Endodermal cell (in vitro differentiated cells): Measurements from ENCODE around the gene SLAMF7. TPM values are rescaled to one million over a fixed set of nuclear protein-coding genes. Genes with fewer than 3 reads are reported as not detected.
"Not testable (repeated sequence)": the region's sequence is repeated elsewhere in the genome, so short reads cannot be mapped to it uniquely, and the experiment has no call there.

Source experiments
- DNase-seq: peaks from one replicate; pipeline ENCODE4 v3.0.0-alpha.2; 2017
- H3K27ac ChIP-seq: 2 replicates; pipeline ENCODE4 v1.5.1; 2013; ENCODE audit warnings: mild to moderate bottlenecking, low read depth, low read length, moderate library complexity
- H3K27me3 ChIP-seq: 2 replicates; pipeline ENCODE4 v1.6.1; 2013; ENCODE audit warnings: mild to moderate bottlenecking, low read length, moderate library complexity; ENCODE audit not compliant: insufficient read depth, control insufficient read depth, poor library complexity, severe bottlenecking
- H3K36me3 ChIP-seq: 2 replicates; pipeline ENCODE4 v1.7.0; 2013; ENCODE audit warnings: mild to moderate bottlenecking, low read length, moderate library complexity; ENCODE audit not compliant: control insufficient read depth, insufficient read depth
- H3K4me1 ChIP-seq: one replicate; pipeline ENCODE4 v1.7.0; 2013; ENCODE audit warnings: low read length; ENCODE audit not compliant: control insufficient read depth, insufficient read depth
- H3K4me3 ChIP-seq: 2 replicates; pipeline ENCODE4 v1.5.1; 2013; ENCODE audit warnings: mild to moderate bottlenecking, low read length, moderate library complexity
- H3K9ac ChIP-seq: 2 replicates; pipeline ENCODE4 v1.6.1; 2013; ENCODE audit warnings: mild to moderate bottlenecking, low read length, moderate library complexity; ENCODE audit not compliant: poor library complexity, severe bottlenecking; ENCODE audit errors: extremely low read depth
- H3K9me3 ChIP-seq: 2 replicates; pipeline ENCODE4 v1.6.1; 2013; ENCODE audit warnings: mild to moderate bottlenecking, low read length, moderate library complexity; ENCODE audit not compliant: control insufficient read depth
- H3K27ac Mint-ChIP-seq: 2 replicates; pipeline ENCODE4 v1.8.0; 2020; ENCODE audit warnings: mixed read lengths
- H3K27me3 Mint-ChIP-seq: 2 replicates; pipeline ENCODE4 v1.8.0; 2021; ENCODE audit warnings: mild to moderate bottlenecking, mixed read lengths; ENCODE audit not compliant: insufficient read depth
- H3K36me3 Mint-ChIP-seq: 2 replicates; pipeline ENCODE4 v1.8.0; 2020; ENCODE audit warnings: low read depth, mixed read lengths
- H3K4me1 Mint-ChIP-seq: 2 replicates; pipeline ENCODE4 v1.8.0; 2020; ENCODE audit warnings: mixed read lengths
- H3K4me3 Mint-ChIP-seq: 2 replicates; pipeline ENCODE4 v1.8.0; 2020; ENCODE audit warnings: mild to moderate bottlenecking, moderate library complexity, mixed read lengths
- H3K9me3 Mint-ChIP-seq: 2 replicates; pipeline ENCODE4 v1.8.0; 2020; ENCODE audit warnings: mild to moderate bottlenecking, mixed read lengths
- WGBS, 2 experiments: methylation state at CpG; one replicate each; pipeline versions ENCODE4 v1.1.5 to v1.1.7; 2013; ENCODE audit warnings: missing lambda C conversion rate in 2 of 2, mixed read lengths in 1 of 2; ENCODE audit not compliant: insufficient coverage in 1 of 2, insufficient read length in 1 of 2; 5-methylcytosine and 5-hydroxymethylcytosine counted together
- total RNA-seq, 2 donors: library from RNA; stranded (reverse); fragmentation: NEBNext Ultra II Directional in 1 of 2; extraction: Animal tissue kit (Norgen Biotek cat#: 25700) in 1 of 2; gene quantifications; 2 replicates in 1 of 2; 3 replicates in 1 of 2; pipeline ENCODE4 v1.2.1, GENCODE V29; 2021
- TF ChIP-seq, protein P1 (sequence below): fragments of 200-600 bp; sonication (generic); conservative IDR thresholded peaks from 2 replicates; pipeline ENCODE4 v1.5.0; 2021; ENCODE audit warnings: antibody characterized with exemption, mild to moderate bottlenecking

SLAMF7 gene
- total RNA-seq, 2 donors from 2014 or later = not detected

- Histone ChIP-seq H3K36me3 (no peaks in the 10 kb centered on the region), H3K4me1 (no peaks in the 10 kb centered on the region), H3K4me3 (no peak overlapping the region), H3K27ac (no peak overlapping the region), H3K9me3 (no peaks in the 10 kb centered on the region), H3K9ac (no peak overlapping the region), H3K27me3 (peaks cover 7% of the 10 kb centered on the region)
- Mint-ChIP-seq H3K27ac (no peak overlapping the region), H3K27me3 (no peaks in the 10 kb centered on the region), H3K9me3 (no peaks in the 10 kb centered on the region), H3K4me1 (no peaks in the 10 kb centered on the region), H3K36me3 (no peaks in the 10 kb centered on the region), H3K4me3 (no peak overlapping the region)
- 94 to 95% methylated on average over 2 of the region's 2 CpGs for WGBS, 2 experiments
- no peak for DNase-seq
- TF ChIP-seq, protein P1, sequence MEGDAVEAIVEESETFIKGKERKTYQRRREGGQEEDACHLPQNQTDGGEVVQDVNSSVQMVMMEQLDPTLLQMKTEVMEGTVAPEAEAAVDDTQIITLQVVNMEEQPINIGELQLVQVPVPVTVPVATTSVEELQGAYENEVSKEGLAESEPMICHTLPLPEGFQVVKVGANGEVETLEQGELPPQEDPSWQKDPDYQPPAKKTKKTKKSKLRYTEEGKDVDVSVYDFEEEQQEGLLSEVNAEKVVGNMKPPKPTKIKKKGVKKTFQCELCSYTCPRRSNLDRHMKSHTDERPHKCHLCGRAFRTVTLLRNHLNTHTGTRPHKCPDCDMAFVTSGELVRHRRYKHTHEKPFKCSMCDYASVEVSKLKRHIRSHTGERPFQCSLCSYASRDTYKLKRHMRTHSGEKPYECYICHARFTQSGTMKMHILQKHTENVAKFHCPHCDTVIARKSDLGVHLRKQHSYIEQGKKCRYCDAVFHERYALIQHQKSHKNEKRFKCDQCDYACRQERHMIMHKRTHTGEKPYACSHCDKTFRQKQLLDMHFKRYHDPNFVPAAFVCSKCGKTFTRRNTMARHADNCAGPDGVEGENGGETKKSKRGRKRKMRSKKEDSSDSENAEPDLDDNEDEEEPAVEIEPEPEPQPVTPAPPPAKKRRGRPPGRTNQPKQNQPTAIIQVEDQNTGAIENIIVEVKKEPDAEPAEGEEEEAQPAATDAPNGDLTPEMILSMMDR = no peak
These were observed 27.8 kb upstream of the SLAMF7 start for GRCh38 chr1:160711276-160711601.

DNA sequence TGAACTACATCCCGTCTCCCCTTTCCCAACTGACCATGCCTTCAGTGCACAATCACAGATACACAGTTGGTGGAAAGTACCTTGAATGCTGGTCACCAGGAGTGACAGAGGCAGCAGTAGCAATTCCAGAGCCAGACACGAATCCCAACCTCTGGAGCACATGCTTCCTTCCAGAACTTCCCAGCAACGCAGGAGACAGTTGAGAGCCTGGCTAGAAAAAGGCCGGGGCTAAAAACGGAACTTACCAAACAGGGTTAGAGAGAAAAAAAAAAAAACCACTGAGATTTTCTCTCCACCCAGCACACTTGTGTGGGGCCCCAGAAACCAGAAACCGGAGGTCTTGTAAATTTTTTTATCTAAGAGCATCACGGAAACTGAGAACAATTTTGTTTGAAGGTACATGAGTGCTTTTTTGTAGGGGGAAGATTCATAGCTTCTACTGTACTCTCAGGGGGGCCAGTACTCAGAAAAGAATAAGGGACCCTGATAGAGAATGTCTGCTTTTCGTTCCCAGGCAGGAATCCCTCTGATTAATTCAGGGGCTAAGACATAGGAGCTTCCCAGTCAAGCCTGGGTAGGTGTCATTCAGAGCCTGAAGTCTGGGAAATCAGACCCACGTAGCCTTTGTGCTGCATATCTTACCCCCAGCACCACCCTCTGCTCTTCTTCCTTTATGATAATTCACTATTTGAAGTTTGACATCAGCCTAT is 27.3 kb upstream of the SLAMF7 start, which contains the start of gene CD48:
Gene CD48 (minus strand): TSS at position 221 of the 710 bp plus-strand sequence. CDS start 59 bp downstream, at position 162.
- Mint-ChIP-seq H3K4me3 (no peak within 1 kb of the TSS), H3K4me1 (no peaks in the 10 kb centered on the region), H3K27ac (no peak within 1 kb of the TSS)

DNA sequence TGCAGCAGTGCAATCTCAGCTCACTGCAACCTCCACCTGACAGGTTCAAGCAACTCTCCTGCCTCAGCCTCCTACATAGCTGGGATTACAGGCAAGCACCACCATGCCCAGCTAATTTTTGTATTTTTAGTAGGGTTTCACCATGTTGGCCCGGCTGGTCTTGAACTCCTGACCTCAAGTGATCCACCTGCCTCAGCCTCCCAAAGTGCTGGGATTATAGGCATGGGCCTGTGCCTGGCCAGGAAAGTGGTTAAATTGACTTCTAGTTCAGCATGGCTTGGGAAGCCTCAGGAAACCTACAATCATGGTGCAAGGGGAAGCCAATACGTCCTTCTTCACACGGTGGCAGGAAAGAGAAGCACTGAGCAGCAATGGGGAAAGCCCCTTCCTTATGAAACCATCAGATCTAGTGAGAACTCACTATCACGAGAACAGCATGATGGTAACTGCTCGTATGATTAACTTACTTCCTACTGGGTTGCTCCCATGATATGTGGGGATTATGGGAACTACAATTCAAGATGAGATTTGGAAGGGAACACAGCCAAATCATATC is 26.4 kb upstream of the SLAMF7 start:
- not testable (repeated sequence) for H3K4me3 Mint-ChIP-seq, H3K36me3 Mint-ChIP-seq, H3K4me1 Mint-ChIP-seq

More for the DNA sequence above, 27.3 kb upstream of the SLAMF7 start, which contains the start of gene CD48:
- no peak for DNase-seq
- WGBS, 2 experiments = 91 to 98% methylated on average over 5 to 9 of the region's 9 CpGs
- no peak within 1 kb of the TSS for H3K27ac ChIP-seq
- no peaks in the 10 kb centered on the region for H3K36me3 ChIP-seq
- H3K4me3 ChIP-seq = no peak within 1 kb of the TSS
- H3K9ac ChIP-seq = no peak within 1 kb of the TSS
- H3K4me1 ChIP-seq = no peaks in the 10 kb centered on the region
- H3K9me3 ChIP-seq = no peaks in the 10 kb centered on the region
- Mint-ChIP-seq H3K36me3 (no peaks in the 10 kb centered on the region), H3K9me3 (no peaks in the 10 kb centered on the region), H3K27me3 (no peaks in the 10 kb centered on the region)
- H3K27me3 ChIP-seq = peaks cover 7% of the 10 kb centered on the region
- TF ChIP-seq, protein P1 = no peak

More for the DNA sequence above, 26.4 kb upstream of the SLAMF7 start:
- not testable (repeated sequence) for H3K27ac Mint-ChIP-seq, H3K9ac ChIP-seq, DNase-seq, H3K27ac ChIP-seq, H3K9me3 ChIP-seq, H3K36me3 ChIP-seq, H3K27me3 ChIP-seq, H3K27me3 Mint-ChIP-seq, H3K9me3 Mint-ChIP-seq, H3K4me1 ChIP-seq, H3K4me3 ChIP-seq
- 91 to 92% methylated on average over 5 of the region's 5 CpGs for WGBS, 2 experiments
